CD4-positive, alpha-beta T cell (primary cell): ENCODE data around the gene BRD1. TPM values are rescaled to one million over a fixed set of nuclear protein-coding genes. Genes with fewer than 3 reads are reported as not detected.

Experiments used
- ATAC-seq: fragments of 200-7000 bp; cut with Tn5 transposase; one replicate; pipeline ENCODE4 v1.10.0; 2022; ENCODE audit warnings: mild to moderate bottlenecking; ENCODE audit not compliant: poor library complexity
- CTCF ChIA-PET: fragments of 350-600 bp; sonication (Branson Sonifier 250); formaldehyde crosslinking; loops from one replicate; lab custom pipeline; 2021; ENCODE audit warnings: antibody characterized with exemption, inconsistent platforms; lab: Charles Lee
- POLR2A ChIA-PET: fragments of 350-600 bp; sonication (Branson Sonifier 250); formaldehyde crosslinking; loops from one replicate; lab custom pipeline; 2021; ENCODE audit warnings: antibody characterized with exemption, inconsistent platforms; lab: Charles Lee
- DNase-seq, 14 experiments: peaks; one replicate each; pipeline ENCODE4 v3.0.0-alpha.2; 2013 to 2020; ENCODE audit warnings: mixed read lengths in 2 of 14
- H3K27ac ChIP-seq, 2 donors: one replicate each; pipeline versions ENCODE4 v1.5.1 to v1.7.0; 2013; ENCODE audit warnings: low read length in 2 of 2, low read depth in 1 of 2, mild to moderate bottlenecking in 1 of 2
- H3K27me3 ChIP-seq, 2 experiments: 1 replicate in 1 of 2; 2 replicates in 1 of 2; pipeline versions ENCODE4 v1.6.1 to v1.7.0; 2013; ENCODE audit warnings: low read length in 2 of 2, control low read depth in 1 of 2, mild to moderate bottlenecking in 1 of 2, moderate library complexity in 1 of 2; ENCODE audit not compliant: insufficient read depth in 2 of 2, control insufficient read depth in 1 of 2
- H3K36me3 ChIP-seq: one replicate; pipeline ENCODE4 v1.6.1; 2013; ENCODE audit warnings: low read length, control low read depth; ENCODE audit not compliant: insufficient read depth
- H3K4me1 ChIP-seq: one replicate; pipeline ENCODE4 v1.6.1; 2013; ENCODE audit warnings: low read length, control low read depth; ENCODE audit not compliant: insufficient read depth
- H3K4me3 ChIP-seq: one replicate; pipeline ENCODE4 v1.5.1; 2013; ENCODE audit warnings: mild to moderate bottlenecking, low read length, moderate library complexity
- H3K9me3 ChIP-seq, 2 experiments: 1 replicate in 1 of 2; 2 replicates in 1 of 2; pipeline versions ENCODE4 v1.6.1 to v1.7.0; 2013; ENCODE audit warnings: low read length in 2 of 2, mild to moderate bottlenecking in 2 of 2, control low read depth in 1 of 2, moderate library complexity in 1 of 2; ENCODE audit not compliant: control insufficient read depth in 1 of 2, insufficient read depth in 1 of 2
- H3K27ac Mint-ChIP-seq: one replicate; pipeline ENCODE4 v1.8.0; 2020; ENCODE audit warnings: mixed read lengths
- H3K27me3 Mint-ChIP-seq: one replicate; pipeline ENCODE4 v1.8.0; 2021; ENCODE audit warnings: mixed read lengths
- H3K36me3 Mint-ChIP-seq: one replicate; pipeline ENCODE4 v1.8.0; 2021; ENCODE audit warnings: low read depth, mixed read lengths
- H3K4me1 Mint-ChIP-seq: one replicate; pipeline ENCODE4 v1.8.0; 2021; ENCODE audit warnings: low read depth, mixed read lengths
- H3K4me3 Mint-ChIP-seq: one replicate; pipeline ENCODE4 v1.8.0; 2020; ENCODE audit warnings: mild to moderate bottlenecking, mixed read lengths
- H3K9me3 Mint-ChIP-seq: one replicate; pipeline ENCODE4 v1.8.0; 2020; ENCODE audit warnings: mixed read lengths
- intact Hi-C, 2 experiments: fragments of 100-400 bp; cut with DNase I in 1 of 2; cut with micrococcal nuclease in 1 of 2; formaldehyde crosslinking; loops; one replicate each; pipeline versions ENCODE4 v1.15.1 to v1.9.0; 2023 to 2025; cut with DNase I, micrococcal nuclease
- total RNA-seq, 174 experiments: library from RNA in 2 of 174; stranded (reverse) in 2 of 174; gene quantifications; one replicate each; pipeline ENCODE4 v1.2.3 and lab custom pipeline; 2021 to 2026
- TF ChIP-seq, protein P1 (sequence below): fragments of 200-600 bp; IDR thresholded peaks from one replicate; pipeline ENCODE4 v1.8.0; 2022; ENCODE audit warnings: antibody characterized with exemption, mild to moderate bottlenecking

BRD1 gene
- total RNA-seq, 2 experiments from 2014 or later = 129 to 130 TPM

DNA sequence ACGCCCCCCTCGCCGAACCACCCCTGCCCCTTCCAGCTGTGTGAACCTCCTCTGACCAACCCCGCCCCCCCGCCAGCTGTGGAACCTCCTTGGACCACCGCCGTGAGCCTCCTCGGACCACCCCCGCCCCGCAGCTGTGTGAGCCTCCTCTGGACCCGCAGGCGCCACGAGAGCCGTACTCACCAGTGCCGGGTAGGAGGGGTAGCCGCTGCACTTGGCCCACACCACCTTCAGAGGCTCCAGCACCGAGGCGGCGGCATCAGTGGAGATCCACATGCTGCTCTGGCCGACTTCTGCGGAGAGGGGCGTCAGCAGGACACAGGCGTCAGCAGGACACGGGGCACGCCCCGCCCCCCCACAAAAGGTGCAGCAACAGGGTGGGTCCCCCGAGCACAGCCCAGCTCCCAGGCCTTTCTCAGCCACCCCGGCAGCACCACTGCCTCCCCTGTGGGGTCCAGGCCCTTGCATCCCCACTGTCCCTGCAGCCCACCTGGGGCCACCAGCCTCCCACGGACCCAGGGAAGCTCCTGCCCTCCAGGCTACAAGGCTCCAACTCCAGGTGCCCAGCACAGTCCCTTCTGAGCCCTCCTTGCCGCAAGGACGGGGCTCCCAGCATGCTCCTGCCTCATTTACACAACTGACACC is 51.7 kb downstream of the BRD1 start:
- H3K9me3 ChIP-seq = no peaks in the 10 kb centered on the region
- Mint-ChIP-seq H3K4me1 (no peaks in the 10 kb centered on the region), H3K9me3 (no peaks in the 10 kb centered on the region), H3K36me3 (peaks cover 61% of the 10 kb centered on the region), H3K27me3 (no peaks in the 10 kb centered on the region), H3K27ac (no peak overlapping the region), H3K4me3 (no peak overlapping the region)
- peaks cover 14% of the 10 kb centered on the region for H3K4me1 ChIP-seq
- ChIA-PET POLR2A (no interaction called here), CTCF (no interaction called here)
- H3K4me3 ChIP-seq = no peak overlapping the region
- H3K27me3 ChIP-seq = no peaks in the 10 kb centered on the region
- H3K27ac ChIP-seq = no peak overlapping the region
- TF ChIP-seq, protein P1, sequence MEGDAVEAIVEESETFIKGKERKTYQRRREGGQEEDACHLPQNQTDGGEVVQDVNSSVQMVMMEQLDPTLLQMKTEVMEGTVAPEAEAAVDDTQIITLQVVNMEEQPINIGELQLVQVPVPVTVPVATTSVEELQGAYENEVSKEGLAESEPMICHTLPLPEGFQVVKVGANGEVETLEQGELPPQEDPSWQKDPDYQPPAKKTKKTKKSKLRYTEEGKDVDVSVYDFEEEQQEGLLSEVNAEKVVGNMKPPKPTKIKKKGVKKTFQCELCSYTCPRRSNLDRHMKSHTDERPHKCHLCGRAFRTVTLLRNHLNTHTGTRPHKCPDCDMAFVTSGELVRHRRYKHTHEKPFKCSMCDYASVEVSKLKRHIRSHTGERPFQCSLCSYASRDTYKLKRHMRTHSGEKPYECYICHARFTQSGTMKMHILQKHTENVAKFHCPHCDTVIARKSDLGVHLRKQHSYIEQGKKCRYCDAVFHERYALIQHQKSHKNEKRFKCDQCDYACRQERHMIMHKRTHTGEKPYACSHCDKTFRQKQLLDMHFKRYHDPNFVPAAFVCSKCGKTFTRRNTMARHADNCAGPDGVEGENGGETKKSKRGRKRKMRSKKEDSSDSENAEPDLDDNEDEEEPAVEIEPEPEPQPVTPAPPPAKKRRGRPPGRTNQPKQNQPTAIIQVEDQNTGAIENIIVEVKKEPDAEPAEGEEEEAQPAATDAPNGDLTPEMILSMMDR = no peak
- H3K36me3 ChIP-seq = peaks cover 72% of the 10 kb centered on the region
- ATAC-seq = no peak
- DNase-seq = no peak
- intact Hi-C loops = no loop called here

DNA sequence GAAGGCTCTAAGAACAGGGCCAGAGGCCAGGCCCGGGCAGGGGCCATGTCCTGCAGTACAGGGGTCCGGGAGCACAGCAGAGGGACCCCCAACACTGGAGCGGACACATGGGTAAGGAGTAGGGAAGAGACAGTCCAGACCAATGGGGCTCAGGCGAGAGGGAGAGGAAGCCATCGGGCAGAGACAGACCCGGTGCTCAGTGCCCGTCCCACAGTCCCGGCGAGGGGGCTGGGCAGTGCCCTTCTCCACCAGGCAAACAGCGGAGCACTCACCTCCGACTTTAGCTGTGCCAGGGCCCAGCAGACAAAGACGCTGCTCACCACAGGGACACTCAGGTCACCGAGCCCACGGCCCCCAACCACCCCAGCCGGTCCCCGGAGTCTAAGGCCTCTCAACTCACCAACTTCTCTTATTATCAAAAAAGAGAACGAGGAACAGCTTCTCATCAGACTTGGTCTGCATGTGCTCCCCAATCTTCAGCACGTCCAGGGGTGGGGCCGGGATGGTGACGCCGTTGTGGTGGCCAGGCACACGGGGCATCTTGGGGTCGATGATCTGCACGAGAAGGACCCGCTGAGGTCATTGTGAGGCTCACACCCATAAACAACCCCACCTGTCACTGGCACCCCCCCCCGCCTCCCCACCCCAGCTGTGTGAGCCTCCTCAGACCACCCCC is 52.3 kb downstream of the BRD1 start:
- no peak for ATAC-seq

DNA sequence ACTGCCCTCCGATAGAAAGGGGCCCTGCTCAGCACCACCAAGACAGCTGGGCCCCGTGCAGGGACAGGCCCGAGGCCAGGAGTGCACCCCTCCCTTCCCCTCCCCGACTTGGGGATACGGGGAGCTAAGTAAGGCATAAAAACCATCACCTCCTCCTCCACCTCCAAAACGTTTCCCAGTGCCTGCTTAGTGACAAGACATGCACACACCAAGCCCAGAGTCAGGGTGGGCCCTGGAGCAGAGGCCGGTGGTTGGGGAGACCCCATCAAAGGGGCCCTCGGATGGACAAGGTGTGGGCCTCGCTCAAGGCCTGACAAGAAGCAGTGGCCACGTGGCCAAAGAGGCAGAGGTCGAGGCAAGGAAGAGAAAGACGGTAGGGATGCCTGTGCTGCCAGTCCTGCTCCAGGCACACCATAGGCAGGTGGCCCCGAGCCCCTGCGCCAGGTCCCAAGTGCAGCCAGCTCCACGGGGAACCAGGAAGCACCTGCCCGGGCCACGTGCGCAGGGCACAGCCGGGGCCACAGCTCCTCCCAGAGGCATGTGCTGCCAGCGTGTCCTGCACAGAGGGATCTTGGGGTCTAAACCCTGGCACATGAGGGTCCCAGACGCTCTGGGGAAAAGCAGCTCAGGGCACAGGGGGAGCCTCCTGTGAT is 53.0 kb downstream of the BRD1 start:
- no peak for DNase-seq
- no peak overlapping the region for H3K4me3 ChIP-seq
- H3K36me3 Mint-ChIP-seq = peaks cover 61% of the 10 kb centered on the region
- no peaks in the 10 kb centered on the region for H3K9me3 Mint-ChIP-seq
- no peaks in the 10 kb centered on the region for H3K27me3 ChIP-seq
- TF ChIP-seq, protein P1 = no peak
- H3K27ac ChIP-seq = no peak overlapping the region
- H3K4me3 Mint-ChIP-seq = no peak overlapping the region
- no peaks in the 10 kb centered on the region for H3K27me3 Mint-ChIP-seq
- peaks cover 60% of the 10 kb centered on the region for H3K36me3 ChIP-seq
- H3K27ac Mint-ChIP-seq = peak overlapping the region; percentile 27
- POLR2A ChIA-PET = no interaction called here
- H3K9me3 ChIP-seq = no peaks in the 10 kb centered on the region
- peaks cover 18% of the 10 kb centered on the region for H3K4me1 ChIP-seq
- ATAC-seq = no peak
- intact Hi-C loops = no loop called here
- H3K4me1 Mint-ChIP-seq = no peaks in the 10 kb centered on the region
- CTCF ChIA-PET = no interaction called here

More for the DNA sequence above, 52.3 kb downstream of the BRD1 start:
- no peaks in the 10 kb centered on the region for H3K9me3 Mint-ChIP-seq
- intact Hi-C loops = no loop called here
- DNase-seq = no peak
- ChIA-PET POLR2A (no interaction called here), CTCF (no interaction called here)
- no peaks in the 10 kb centered on the region for H3K9me3 ChIP-seq
- no peak overlapping the region for H3K4me3 Mint-ChIP-seq
- H3K27ac ChIP-seq = no peak overlapping the region
- H3K36me3 ChIP-seq = peaks cover 66% of the 10 kb centered on the region
- no peaks in the 10 kb centered on the region for H3K27me3 Mint-ChIP-seq
- no peak overlapping the region for H3K27ac Mint-ChIP-seq
- H3K36me3 Mint-ChIP-seq = peaks cover 61% of the 10 kb centered on the region
- peaks cover 15% of the 10 kb centered on the region for H3K4me1 ChIP-seq
- no peaks in the 10 kb centered on the region for H3K27me3 ChIP-seq
- H3K4me1 Mint-ChIP-seq = no peaks in the 10 kb centered on the region
- no peak overlapping the region for H3K4me3 ChIP-seq
- TF ChIP-seq, protein P1 = no peak
